ENCODE measurements around the gene EIF4H.

Gene EIF4H

DNA sequence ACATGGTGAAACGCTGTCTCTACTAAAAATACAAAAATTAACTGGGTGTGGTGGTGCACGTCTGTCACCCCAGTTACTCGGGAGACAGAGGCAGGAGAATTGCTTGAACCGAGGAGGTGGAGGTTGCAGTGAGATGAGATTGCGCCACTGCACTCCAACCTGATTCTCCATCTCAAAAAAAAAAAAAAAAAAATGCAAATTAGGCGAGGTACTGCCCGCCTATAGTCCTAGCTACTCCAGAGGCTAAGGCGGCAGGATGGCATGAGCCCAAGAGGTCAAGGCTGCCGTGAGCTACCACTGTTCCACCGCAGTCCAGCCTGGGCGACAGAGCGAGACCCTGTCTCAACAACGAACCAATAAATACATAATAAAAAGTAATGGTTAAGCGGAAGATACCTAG lies 1.1 kb upstream of the EIF4H start:
- no peak for DNase-seq (ENCODE audit: low read depth)
- peak overlapping the region; percentile 71 for H3K4me3 ChIP-seq (ENCODE audit: low read depth, low read length)

DNA sequence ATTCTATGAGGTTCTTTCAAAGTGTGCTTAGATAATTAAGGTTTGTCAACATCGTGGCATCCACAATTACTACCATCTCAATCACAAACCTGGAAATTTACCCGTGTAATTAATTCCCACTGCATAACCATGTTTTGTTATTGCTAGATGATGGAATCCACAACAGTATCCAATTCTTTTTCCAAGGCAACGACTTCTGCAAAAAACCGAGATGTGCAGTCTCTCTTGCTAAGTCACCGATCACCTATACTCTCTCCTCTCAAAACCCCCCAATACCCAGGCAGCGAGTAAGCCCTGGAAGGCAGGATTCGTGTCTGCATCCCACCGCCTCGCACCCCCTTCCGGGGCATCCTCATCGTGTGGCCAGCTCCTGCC lies 678 bp upstream of the EIF4H start:
- DNase-seq (ENCODE audit: low read depth): no peak
- H3K4me3 ChIP-seq (ENCODE audit: low read depth, low read length): peak overlapping the region; percentile 71

DNA sequence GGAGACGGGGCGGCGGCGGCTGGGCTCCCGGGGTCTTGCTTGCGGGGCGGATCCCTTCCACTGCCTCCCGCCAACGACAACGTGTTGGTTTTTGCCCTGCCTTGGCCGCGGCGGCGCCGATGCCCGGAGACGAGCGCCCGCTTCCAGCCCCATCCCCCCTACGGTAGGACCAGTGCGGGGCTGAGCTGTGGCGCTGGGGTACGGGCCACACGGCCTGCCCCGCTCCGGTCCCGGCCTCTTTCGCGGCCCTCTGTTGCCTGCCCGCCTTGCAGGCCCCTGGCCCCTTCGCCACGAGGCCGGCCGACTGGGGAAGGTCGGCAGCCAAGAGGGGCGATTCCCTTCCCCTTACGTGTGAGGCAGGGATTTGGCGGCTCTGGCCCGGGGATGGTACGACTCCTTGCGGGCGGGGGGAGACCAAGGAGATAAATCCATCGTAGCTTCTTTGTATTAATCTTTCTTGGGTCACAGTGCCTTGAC lies 488 bp downstream of the EIF4H start:
- peak; percentile 39 for DNase-seq (ENCODE audit: low read depth)
- H3K4me3 ChIP-seq (ENCODE audit: low read depth, low read length): peak overlapping the region; percentile 94

DNA sequence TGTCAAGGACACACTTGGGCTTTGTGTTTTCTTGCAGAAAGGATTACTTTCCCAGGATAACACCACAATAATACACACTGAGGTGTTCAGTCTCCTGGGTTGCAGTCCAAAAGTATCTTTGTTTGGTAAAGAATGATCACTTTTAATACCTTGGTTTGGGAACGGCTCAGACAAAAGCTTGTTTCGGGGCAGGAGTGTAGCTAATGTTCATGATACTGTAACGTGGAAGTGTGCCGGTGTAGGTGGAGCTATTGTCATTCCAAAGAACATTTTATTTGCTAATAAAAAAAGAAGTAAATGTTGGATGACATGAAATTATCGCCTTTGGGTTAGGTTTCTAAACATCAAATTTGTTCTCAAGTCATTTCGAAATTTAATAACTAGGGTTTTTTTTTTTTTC lies 1.2 kb downstream of the EIF4H start:
- no peak for DNase-seq (ENCODE audit: low read depth)
- peak overlapping the region; percentile 94 for H3K4me3 ChIP-seq (ENCODE audit: low read depth, low read length)

DNA sequence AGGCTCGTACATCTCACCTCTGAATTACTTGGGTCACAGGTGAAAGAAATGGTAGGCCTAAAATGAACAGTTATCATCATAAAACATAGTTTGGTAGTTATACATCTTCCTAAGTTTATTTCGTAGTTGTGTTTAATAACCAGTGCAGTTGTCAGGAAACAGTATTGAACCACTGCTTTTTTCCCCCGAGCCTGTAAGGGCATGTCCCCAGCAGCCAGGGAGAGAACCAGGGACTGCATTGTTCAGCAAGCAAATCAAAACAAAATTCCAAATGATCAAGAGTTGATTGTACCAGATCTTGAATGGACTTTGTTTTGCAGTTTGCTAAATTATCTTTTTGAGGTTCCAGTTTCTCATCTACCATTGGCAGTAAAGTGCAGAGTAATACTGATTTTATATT lies 2.4 kb downstream of the EIF4H start:
- no peak for DNase-seq (ENCODE audit: low read depth)
- H3K4me3 ChIP-seq (ENCODE audit: low read depth, low read length): peak overlapping the region; percentile 17

DNA sequence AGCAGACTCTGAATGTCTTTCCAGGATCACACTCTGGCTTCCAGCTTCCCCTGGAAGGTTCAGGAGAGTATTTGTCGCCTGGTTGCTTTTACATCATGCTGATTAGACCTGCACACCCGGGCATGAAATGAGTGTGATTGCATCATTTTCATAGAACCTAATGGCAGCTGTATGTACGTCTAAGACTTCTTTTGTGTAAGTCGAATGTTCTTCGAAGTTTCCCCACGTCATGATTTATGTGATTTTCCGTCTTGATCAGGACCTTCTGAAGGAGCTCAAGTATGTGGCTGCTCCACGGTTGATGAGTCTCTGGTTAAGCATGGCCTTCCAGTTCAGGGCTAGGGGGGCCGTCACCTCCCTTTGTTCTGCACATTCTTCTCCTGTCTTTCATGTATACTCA lies 4.5 kb downstream of the EIF4H start:
- no peak overlapping the region for H3K4me3 ChIP-seq (ENCODE audit: low read depth, low read length)
- DNase-seq (ENCODE audit: low read depth): peak; percentile 16

DNA sequence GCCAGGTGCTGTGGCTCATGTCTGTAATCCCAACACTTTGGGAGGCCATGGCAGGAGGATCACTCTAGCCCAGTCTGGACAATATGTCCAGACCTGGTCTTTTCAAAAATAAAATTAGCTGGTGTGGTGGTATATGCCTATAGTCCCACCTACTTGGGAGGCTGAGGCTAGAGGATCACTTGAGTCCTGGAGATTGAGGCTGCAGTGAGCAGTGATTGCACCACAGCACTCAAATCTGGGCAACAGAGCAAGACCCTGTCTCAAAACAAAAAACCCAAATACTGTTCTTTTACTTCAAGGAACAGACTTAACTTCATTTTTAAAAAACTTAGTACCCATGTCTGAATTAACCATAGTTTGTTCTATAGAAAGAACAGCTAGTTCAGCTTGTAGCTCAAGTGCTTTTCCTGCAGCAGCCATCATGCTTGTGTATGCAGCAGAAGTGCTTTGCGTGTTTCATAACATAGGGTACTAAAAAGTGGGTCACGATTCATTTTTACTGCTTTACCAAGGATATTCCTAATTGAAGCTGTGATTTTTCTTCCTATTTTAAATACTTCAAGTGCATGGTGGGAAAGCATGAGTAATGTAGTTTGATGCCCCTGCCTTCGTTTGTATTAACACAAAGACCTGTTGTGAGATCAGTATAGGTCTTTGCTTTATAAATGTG lies 5.9 kb downstream of the EIF4H start:
- DNase-seq (ENCODE audit: low read depth): no peak
- no peak overlapping the region for H3K4me3 ChIP-seq (ENCODE audit: low read depth, low read length)

DNA sequence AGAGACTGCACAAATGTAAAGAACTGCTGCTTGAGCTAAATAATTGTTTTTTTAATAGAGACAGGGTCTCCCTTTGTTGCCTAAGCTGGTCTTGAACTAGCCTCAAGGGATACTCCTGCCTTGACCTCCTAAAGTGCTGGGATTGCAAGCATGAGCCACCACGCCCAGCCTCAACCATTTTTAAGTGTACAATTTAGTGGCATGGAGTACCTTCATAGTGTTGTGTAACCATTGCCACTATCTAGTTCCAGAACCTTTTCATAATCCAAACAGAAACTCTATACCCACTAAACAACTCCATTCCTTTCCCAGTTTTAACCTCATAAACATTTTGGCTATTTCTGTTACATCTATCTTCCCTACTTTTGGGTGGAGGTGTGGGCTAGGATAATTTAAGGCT lies 6.7 kb downstream of the EIF4H start:
- DNase-seq (ENCODE audit: low read depth): no peak
- no peak overlapping the region for H3K4me3 ChIP-seq (ENCODE audit: low read depth, low read length)

DNA sequence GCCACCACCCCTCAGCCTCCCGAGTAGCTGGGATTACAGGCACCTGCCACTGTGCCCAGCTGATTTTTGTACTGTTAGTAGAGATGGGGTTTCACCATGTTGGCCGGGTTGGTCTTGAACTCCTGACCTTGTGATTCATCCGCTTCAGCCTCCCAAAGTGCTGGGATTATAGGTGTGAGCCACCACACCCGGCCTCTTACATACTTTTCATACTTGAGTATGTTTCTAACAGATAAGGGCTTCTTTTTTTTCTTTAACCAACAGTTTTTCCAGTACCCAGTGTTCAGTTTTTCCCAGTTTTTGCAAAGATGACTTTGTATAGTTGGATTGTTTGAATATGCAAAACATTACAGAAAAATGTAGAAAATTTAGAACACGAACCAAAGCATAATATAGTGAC lies 7.7 kb downstream of the EIF4H start:
- DNase-seq (ENCODE audit: low read depth): no peak

DNA sequence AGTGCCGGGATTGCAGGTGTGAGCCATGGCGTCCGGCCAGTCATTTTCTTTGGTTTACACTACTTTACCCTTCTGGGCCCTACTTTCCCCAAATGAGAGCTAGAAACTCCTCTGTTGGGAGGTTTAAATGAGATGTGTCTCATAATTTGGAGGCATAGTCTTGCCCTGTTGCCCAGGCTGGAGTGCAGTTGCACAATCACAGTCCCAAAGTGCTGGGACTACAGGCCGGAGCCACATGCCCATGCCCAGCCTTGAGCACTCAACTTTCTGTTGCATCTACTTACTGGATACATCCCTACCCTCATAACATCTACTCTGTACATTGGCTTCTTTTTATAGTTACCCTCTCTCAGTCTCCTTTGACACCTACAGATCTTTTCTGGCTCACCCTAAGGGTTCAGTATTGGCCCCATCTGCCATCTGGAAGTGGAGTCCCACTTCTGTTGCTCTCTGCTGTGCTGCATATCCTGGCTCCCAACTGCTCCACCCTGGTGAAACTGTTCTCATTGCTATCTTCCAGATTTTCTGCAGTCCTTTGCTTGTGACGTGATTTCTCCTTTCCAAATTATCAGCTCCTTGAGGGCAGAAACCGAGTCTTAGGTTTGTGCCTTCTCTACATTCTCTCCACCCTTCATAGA lies 8.4 kb downstream of the EIF4H start:
- DNase-seq (ENCODE audit: low read depth): no peak
- no peak overlapping the region for H3K4me3 ChIP-seq (ENCODE audit: low read depth, low read length)

More for the DNA sequence above, 7.7 kb downstream of the EIF4H start:
- no peak overlapping the region for H3K4me3 ChIP-seq (ENCODE audit: low read depth, low read length)

DNA sequence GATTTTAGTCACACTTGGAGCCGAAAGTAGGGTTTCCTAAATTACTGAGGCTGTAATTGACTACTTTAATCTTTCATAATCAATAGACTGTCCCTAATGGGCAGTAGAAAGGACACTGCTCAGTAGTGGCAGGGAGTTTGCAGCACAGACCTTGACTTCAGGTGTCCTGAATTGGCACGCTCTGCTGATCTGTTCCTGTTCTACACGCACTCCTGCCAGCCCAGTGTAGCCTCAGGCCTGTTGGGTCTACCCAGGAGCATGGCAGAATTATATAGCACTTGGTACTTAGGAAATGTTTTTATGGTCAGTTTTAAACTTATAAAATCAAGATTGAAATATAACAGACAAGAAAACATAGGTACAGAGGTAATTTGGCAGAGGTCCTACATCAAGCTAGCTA lies 9.0 kb downstream of the EIF4H start:
- DNase-seq (ENCODE audit: low read depth): no peak
- H3K4me3 ChIP-seq (ENCODE audit: low read depth, low read length): no peak overlapping the region

DNA sequence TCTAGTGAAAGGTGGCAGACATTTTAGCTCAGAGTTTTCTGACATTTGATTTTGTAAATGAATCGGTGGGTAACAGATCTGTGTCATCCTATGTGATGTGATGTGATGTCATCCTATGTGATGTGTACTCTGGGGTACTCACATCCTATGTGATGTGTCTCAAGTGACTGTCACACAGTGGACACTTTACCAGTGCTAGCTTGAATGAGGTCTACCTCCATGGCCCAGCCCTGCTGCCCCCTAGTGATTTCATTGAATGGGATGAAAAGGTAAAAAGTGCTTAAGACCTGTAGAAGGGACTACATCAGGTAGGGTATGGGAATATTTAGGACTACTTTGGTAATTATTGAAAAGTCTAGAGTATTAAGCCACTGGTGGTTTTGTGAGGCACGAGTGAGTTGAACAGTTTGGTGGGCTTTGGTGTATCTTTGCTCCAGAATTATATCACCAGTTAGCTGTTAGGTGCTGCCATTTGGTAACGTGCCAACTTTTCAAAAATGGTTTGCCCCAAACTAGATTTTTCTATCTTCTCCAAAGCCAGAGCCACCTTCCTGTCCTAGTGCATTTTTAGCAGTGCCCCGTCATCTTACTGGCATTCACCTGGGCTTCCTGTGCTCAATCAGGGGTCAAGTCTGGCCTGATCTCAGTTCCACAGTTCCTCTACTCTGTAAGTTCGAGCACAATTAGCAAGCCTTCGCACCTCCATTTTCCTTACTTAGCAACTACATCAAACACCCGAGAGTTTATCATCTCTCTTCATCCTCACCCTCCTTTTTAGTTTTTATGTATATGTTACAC lies 9.7 kb downstream of the EIF4H start:
- H3K4me3 ChIP-seq (ENCODE audit: low read depth, low read length): no peak overlapping the region
- DNase-seq (ENCODE audit: low read depth): no peak

DNA sequence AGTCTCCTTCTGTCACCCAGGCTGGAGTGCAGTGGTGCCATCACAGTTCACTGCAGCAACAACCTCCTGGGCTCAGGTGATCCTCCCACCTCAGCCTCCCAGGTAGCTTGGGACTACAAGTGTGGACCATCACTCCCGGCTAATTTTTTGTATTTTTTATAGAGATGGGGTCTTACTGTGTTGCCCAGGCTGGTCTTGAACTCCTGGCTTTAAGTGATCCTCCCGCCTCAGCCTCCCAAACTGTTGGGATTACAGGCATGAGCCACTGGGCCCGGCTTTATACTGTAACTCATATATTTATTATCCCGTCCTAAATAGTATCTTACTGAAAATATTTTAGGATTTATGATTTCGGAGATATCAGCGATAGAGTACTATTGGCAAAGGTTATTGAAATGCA lies 10.9 kb downstream of the EIF4H start:
- H3K4me3 ChIP-seq (ENCODE audit: low read depth, low read length): no peak overlapping the region

DNA sequence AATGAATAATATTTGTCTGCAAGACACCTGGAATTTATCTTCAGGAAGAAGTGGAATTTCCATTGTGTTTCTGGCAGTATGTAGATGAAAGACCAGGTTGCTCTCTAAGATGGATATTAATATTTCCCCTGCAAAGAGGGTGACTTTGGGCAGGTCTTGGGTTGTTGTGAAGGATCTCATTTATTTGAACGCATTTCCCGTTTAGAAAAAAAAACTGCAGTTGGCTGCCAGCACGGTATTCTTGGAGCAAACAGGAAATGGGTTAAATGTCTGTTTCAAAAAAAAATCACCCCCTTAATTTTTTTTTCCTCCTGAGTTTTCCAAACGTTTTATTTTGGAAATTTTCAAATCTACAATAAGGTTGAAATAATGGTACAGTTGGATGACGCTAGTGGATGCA lies 11.5 kb downstream of the EIF4H start:
- DNase-seq (ENCODE audit: low read depth): no peak
- no peak overlapping the region for H3K4me3 ChIP-seq (ENCODE audit: low read depth, low read length)

More for the DNA sequence above, 10.9 kb downstream of the EIF4H start:
- DNase-seq (ENCODE audit: low read depth): no peak

DNA sequence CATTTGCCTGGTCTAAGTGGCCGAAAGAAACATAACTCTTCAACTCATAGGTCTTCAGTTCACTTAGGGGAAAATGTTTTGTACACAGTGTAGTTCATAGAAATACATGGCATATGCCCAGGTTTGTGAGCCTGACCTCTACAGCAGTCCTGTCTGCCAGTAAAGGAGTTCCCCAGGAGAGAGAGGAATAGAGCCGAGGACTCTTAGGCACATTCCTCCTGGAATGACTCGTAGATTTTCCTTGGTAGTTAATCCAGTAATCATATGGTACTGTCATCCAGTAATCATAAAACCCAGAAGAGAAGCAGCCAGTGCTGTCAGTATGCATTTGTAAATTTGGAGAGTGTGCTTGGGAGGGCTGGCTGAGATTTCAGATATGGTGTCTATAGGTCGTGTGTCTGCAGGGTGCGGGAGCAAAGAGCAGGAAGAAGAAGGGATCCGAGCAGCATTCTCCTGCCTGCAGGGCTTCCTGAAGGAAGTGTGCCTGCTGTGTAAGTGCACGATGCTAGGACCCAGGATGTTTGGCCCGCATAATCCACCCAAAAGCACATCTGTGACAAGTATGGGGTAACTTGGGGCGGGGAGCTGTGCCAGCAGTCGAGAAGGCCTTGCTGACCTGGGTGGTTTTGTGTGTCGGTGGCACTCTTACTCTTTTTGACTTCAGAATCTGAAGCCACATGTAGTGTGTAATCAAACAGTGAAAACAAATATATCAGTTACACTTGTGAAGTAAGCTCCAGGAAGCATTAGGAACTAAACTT lies 13.9 kb downstream of the EIF4H start:
- no peak for DNase-seq (ENCODE audit: low read depth)
- H3K4me3 ChIP-seq (ENCODE audit: low read depth, low read length): no peak overlapping the region

DNA sequence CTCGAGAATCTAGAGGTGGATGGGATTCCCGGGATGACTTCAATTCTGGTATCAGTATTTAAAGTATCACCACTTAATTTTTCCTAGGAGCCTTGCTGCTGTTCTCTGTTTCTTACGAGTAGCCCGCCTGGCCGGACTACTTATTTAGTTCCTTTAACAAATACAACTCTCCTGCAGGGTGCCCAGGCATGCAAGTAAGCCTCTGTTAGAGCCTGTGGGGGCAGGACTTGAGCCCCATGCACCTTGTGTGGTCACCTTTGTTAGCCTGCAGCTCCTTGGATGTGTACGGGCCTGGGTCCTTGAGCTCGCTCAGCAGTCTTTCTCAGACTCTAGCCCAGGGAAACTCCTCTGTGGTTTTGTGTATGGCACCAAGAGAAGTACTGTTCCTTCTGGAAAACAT lies 16.1 kb downstream of the EIF4H start:
- no peak for DNase-seq (ENCODE audit: low read depth)
- no peak overlapping the region for H3K4me3 ChIP-seq (ENCODE audit: low read depth, low read length)

DNA sequence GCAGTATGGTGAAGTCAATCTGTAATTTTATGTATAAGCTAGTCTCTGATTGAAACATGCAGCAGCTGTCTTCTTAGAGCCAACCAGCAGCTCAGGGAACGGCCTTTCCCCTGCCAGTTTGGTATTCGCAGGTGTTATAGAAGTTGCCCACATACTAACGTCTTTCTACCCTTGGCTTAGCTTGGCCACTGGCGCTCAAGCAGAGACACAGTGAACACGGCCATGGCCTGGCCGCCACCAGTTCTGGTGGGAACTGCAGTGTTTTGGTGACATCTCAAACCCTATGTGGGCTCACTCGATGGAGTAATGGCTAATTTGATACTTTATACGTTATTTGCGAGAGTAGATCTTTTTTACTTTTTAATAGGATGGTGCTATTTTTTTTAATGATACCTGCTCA lies 17.1 kb downstream of the EIF4H start:
- H3K4me3 ChIP-seq (ENCODE audit: low read depth, low read length): no peak overlapping the region
- no peak for DNase-seq (ENCODE audit: low read depth)

DNA sequence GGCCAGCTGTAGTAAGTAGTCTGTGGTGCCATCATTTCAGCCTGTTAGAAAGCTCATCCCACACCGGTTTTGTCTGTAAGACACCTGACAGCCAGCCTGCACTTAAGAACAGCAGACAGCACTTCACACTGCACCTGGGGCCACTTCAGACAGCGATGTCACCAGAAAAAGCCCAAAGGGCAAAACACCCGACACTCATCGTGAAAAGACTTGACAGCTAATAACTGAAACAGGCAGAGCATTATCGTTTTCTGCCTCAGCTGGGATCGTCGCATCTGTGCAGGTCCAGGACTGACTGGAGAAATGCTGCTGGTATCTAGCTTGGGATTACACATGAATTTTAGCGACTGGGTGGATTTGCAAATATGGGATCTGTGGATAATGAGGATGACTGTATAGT lies 18.9 kb downstream of the EIF4H start:
- H3K4me3 ChIP-seq (ENCODE audit: low read depth, low read length): no peak overlapping the region
- DNase-seq (ENCODE audit: low read depth): no peak

DNA sequence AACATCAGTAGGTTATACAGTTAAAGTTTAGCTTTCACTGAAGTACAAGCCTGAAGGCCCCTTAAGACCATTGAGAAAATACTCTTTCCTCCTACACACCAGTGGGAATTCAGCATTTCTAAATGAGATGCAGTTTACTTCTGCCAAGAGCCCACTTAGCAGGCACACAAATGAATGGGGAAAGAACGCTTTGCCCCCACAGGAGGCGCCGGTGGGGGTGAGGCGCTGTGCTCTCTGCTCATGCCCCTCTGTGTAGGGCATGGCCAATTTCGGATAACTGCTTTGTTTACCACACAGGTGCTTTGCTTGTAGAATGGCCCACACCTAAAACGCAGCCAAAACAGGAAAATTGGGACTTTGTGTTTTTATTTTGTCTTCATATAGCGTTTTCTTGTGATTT lies 19.8 kb downstream of the EIF4H start:
- DNase-seq (ENCODE audit: low read depth): no peak
- no peak overlapping the region for H3K4me3 ChIP-seq (ENCODE audit: low read depth, low read length)

DNA sequence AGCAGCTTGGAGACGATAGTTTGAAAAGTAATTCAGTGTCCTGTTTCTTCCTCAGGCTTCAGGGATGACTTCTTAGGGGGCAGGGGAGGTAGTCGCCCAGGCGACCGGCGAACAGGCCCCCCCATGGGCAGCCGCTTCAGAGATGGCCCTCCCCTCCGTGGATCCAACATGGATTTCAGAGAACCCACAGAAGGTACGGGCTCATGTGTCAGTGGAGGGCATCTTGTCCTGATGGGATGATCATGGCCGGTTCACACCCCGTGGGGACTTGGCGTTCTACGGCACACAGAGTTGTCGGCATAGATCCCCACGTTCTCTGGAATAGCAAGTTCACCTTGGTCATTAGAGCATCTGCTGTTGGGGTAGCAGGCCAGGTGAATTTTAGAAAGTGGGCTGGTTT lies 20.5 kb downstream of the EIF4H start:
- H3K4me3 ChIP-seq (ENCODE audit: low read depth, low read length): no peak overlapping the region
- DNase-seq (ENCODE audit: low read depth): no peak
